ENCODE measurements around the gene ABHD16B.
"Not testable (repeated sequence)": the region's sequence is repeated elsewhere in the genome, so short reads cannot be mapped to it uniquely, and the experiment has no call there.

Gene ABHD16B

GRCh38 chr20:63834491-63834880 is 26.8 kb upstream of the ABHD16B start:
- DNase-seq (ENCODE audit: low read depth, low spot score): no peak

- DNase-seq (ENCODE audit: low read depth, low spot score): peak; percentile 97
Observed at GRCh38 chr20:63835021-63835858, 26.1 kb upstream of the ABHD16B start.

- DNase-seq (ENCODE audit: low read depth, low spot score): no peak
Observed at GRCh38 chr20:63836458-63837344, 24.6 kb upstream of the ABHD16B start.

- DNase-seq (ENCODE audit: low read depth, low spot score): no peak
Observed at GRCh38 chr20:63837479-63837878, 23.8 kb upstream of the ABHD16B start.

- no peak for DNase-seq (ENCODE audit: low read depth, low spot score)
Observed at GRCh38 chr20:63839620-63840019, 21.7 kb upstream of the ABHD16B start.

GRCh38 chr20:63840405-63840828 is 20.9 kb upstream of the ABHD16B start:
- DNase-seq (ENCODE audit: low read depth, low spot score): no peak

- no peak for DNase-seq (ENCODE audit: low read depth, low spot score)
Observed at GRCh38 chr20:63842258-63842657, 19.0 kb upstream of the ABHD16B start.

GRCh38 chr20:63843222-63843621 is 18.1 kb upstream of the ABHD16B start:
- no peak for DNase-seq (ENCODE audit: low read depth, low spot score)

- DNase-seq (ENCODE audit: low read depth, low spot score): no peak
Observed at GRCh38 chr20:63843778-63844177, 17.5 kb upstream of the ABHD16B start.

GRCh38 chr20:63844511-63844991 is 16.7 kb upstream of the ABHD16B start:
- DNase-seq (ENCODE audit: low read depth, low spot score): no peak

- peak; percentile 91 for DNase-seq (ENCODE audit: low read depth, low spot score)
Observed at GRCh38 chr20:63846128-63846771, 15.0 kb upstream of the ABHD16B start.

GRCh38 chr20:63846888-63847236 is 14.4 kb upstream of the ABHD16B start:
- DNase-seq (ENCODE audit: low read depth, low spot score): no peak

- DNase-seq (ENCODE audit: low read depth, low spot score): peak; percentile 39
Observed at GRCh38 chr20:63847237-63848002, 13.9 kb upstream of the ABHD16B start.

- DNase-seq (ENCODE audit: low read depth, low spot score): no peak
Observed at GRCh38 chr20:63848003-63848911, 13.0 kb upstream of the ABHD16B start.

GRCh38 chr20:63850689-63851547 is 10.4 kb upstream of the ABHD16B start:
- DNase-seq (ENCODE audit: low read depth, low spot score): no peak

GRCh38 chr20:63851548-63851943 is 9.8 kb upstream of the ABHD16B start:
- DNase-seq (ENCODE audit: low read depth, low spot score): not testable (repeated sequence)

- DNase-seq (ENCODE audit: low read depth, low spot score): not testable (repeated sequence)
Observed at GRCh38 chr20:63853733-63854068, 7.6 kb upstream of the ABHD16B start.

GRCh38 chr20:63854069-63854765 is 7.1 kb upstream of the ABHD16B start:
- DNase-seq (ENCODE audit: low read depth, low spot score): no peak

Measured in ELF-1 (cell line).